Caco-2 (cell line): ENCODE data around the gene RSPH1. TPM values are rescaled to one million over a fixed set of nuclear protein-coding genes. Genes with fewer than 3 reads are reported as not detected.

ENCODE experiments used
- BruUV-seq: library from RNA; stranded (reverse); fragments of 400-500 nt; replicated peaks from 2 replicates; lab custom pipeline; 2021; lab: Mats Ljungman, UMichigan
- CTCF ChIA-PET: fragments of 300-600 bp; sonication (Branson Sonifier 250); formaldehyde crosslinking; loops from one replicate; lab custom pipeline; 2022; ENCODE audit warnings: antibody characterized with exemption; lab: Charles Lee
- POLR2A ChIA-PET: fragments of 300-600 bp; sonication (Branson Sonifier 250); formaldehyde crosslinking; loops from one replicate; lab custom pipeline; 2022; ENCODE audit warnings: antibody characterized with exemption; lab: Charles Lee
- DNase-seq, 2 experiments: peaks; one replicate each; pipeline versions ENCODE4 v3.0.0 to v3.0.0-alpha.2; 2020 to 2022
- H3K27me3 ChIP-seq: replicated peaks from 2 replicates; pipeline ENCODE4 v1.6.0; 2011; ENCODE audit warnings: low read length; ENCODE audit not compliant: control insufficient read depth, insufficient read depth
- H3K36me3 ChIP-seq: 2 replicates; pipeline ENCODE4 v1.5.1; 2011; ENCODE audit warnings: low read length; ENCODE audit not compliant: control insufficient read depth, insufficient read depth
- H3K4me1 ChIP-seq: fragments of 250-450 bp; sonication (Bioruptor Pico); 2 replicates; pipeline ENCODE4 v1.5.1; 2020; ENCODE audit warnings: mild to moderate bottlenecking
- H3K4me3 ChIP-seq: 2 replicates; pipeline ENCODE4 v1.5.1; 2011; ENCODE audit warnings: low read depth, mild to moderate bottlenecking, control low read depth, low read length
- H3K9me3 ChIP-seq: fragments of 250-450 bp; sonication (Bioruptor Pico); 2 replicates; pipeline ENCODE4 v1.5.1; 2020; ENCODE audit warnings: mild to moderate bottlenecking, moderate library complexity
- H3K27ac Mint-ChIP-seq: one replicate; pipeline ENCODE4 v1.8.0; 2022; ENCODE audit warnings: mixed read lengths; ENCODE audit not compliant: unreplicated experiment
- H3K27me3 Mint-ChIP-seq: one replicate; pipeline ENCODE4 v1.8.0; 2022; ENCODE audit warnings: mixed read lengths; ENCODE audit not compliant: insufficient read depth, unreplicated experiment
- H3K36me3 Mint-ChIP-seq: one replicate; pipeline ENCODE4 v1.8.0; 2022; ENCODE audit warnings: mild to moderate bottlenecking, mixed read lengths; ENCODE audit not compliant: insufficient read depth, unreplicated experiment
- H3K4me1 Mint-ChIP-seq: one replicate; pipeline ENCODE4 v1.8.0; 2022; ENCODE audit warnings: low read depth, mixed read lengths; ENCODE audit not compliant: unreplicated experiment
- H3K4me3 Mint-ChIP-seq: one replicate; pipeline ENCODE4 v1.8.0; 2022; ENCODE audit warnings: mild to moderate bottlenecking, moderate library complexity, mixed read lengths; ENCODE audit not compliant: unreplicated experiment
- H3K9me3 Mint-ChIP-seq: one replicate; pipeline ENCODE4 v1.8.0; 2022; ENCODE audit warnings: mixed read lengths; ENCODE audit not compliant: unreplicated experiment
- CTCF ChIP-seq, 2 experiments: fragments of 200-600 bp in 1 of 2; IDR thresholded peaks; 1 replicate in 1 of 2; 2 replicates in 1 of 2; pipeline versions ENCODE4 v1.5.1 to v1.8.0; 2011 to 2022; ENCODE audit warnings: antibody characterized with exemption in 1 of 2, control low read depth in 1 of 2, inconsistent platforms in 1 of 2, low read depth in 1 of 2, low read length in 1 of 2, mild to moderate bottlenecking in 1 of 2, moderate library complexity in 1 of 2; ENCODE audit not compliant: insufficient read depth in 1 of 2, severe bottlenecking in 1 of 2, unreplicated experiment in 1 of 2
- intact Hi-C: fragments of 100-400 bp; cut with micrococcal nuclease; formaldehyde crosslinking; loops from one replicate; pipeline ENCODE4 v1.10.0; 2022; ENCODE audit not compliant: unreplicated experiment
- total RNA-seq: library from RNA; stranded (reverse); gene quantifications from 2 replicates; pipeline ENCODE4 v1.2.3, GENCODE V29; 2022

Gene RSPH1
- total RNA-seq, 1 experiment from 2014 or later, result 0.23 TPM

- ChIA-PET POLR2A (no interaction called here), CTCF (no interaction called here)
- Mint-ChIP-seq H3K4me3 (no peak overlapping the region), H3K4me1 (peaks cover 8% of the 10 kb centered on the region), H3K27ac (no peak overlapping the region), H3K36me3 (peaks cover 5% of the 10 kb centered on the region), H3K9me3 (no peaks in the 10 kb centered on the region), H3K27me3 (no peaks in the 10 kb centered on the region)
- no peak overlapping the region for H3K4me3 ChIP-seq
- H3K36me3 ChIP-seq, result no peaks in the 10 kb centered on the region
- no peak for TF ChIP-seq CTCF (IDR thresholded peaks at IDR 0.05; ENCODE audit: insufficient read depth in 1 of 2, low read depth in 1 of 2, low read length in 1 of 2, severe bottlenecking in 1 of 2, unreplicated experiment in 1 of 2)
- H3K27me3 ChIP-seq, result no peaks in the 10 kb centered on the region
- no TSS peak for BruUV-seq
- H3K9me3 ChIP-seq, result no peaks in the 10 kb centered on the region
- H3K4me1 ChIP-seq, result peaks cover 22% of the 10 kb centered on the region
- DNase-seq, result no peak
- intact Hi-C loops, result no loop called here
Measured at GRCh38 chr21:42518215-42518614, 22.2 kb upstream of the RSPH1 start.

- Histone ChIP-seq H3K9me3 (no peaks in the 10 kb centered on the region), H3K36me3 (no peaks in the 10 kb centered on the region), H3K27me3 (no peaks in the 10 kb centered on the region), H3K4me1 (peaks cover 28% of the 10 kb centered on the region), H3K4me3 (no peak overlapping the region)
- POLR2A ChIA-PET, result no interaction called here
- BruUV-seq, result no TSS peak
- H3K27me3 Mint-ChIP-seq, result no peaks in the 10 kb centered on the region
- intact Hi-C loops, result loop anchor here (2.0 kb wide), 1 partner anchor 57 kb away; no protein-coding TSS in a partner anchor
- CTCF ChIA-PET, result no interaction called here
- peaks cover 8% of the 10 kb centered on the region for H3K4me1 Mint-ChIP-seq
- no peak for TF ChIP-seq CTCF (IDR thresholded peaks at IDR 0.05; ENCODE audit: insufficient read depth in 1 of 2, low read depth in 1 of 2, low read length in 1 of 2, severe bottlenecking in 1 of 2, unreplicated experiment in 1 of 2)
- DNase-seq, result peak in 1 of 2 experiments; percentile 48
- H3K27ac Mint-ChIP-seq, result no peak overlapping the region
- no peaks in the 10 kb centered on the region for H3K9me3 Mint-ChIP-seq
- no peaks in the 10 kb centered on the region for H3K36me3 Mint-ChIP-seq
- H3K4me3 Mint-ChIP-seq, result no peak overlapping the region
Measured at GRCh38 chr21:42515708-42516502, 19.9 kb upstream of the RSPH1 start.

- ChIA-PET POLR2A (no interaction called here), CTCF (no interaction called here)
- peak overlapping the region; percentile 29 for H3K27ac Mint-ChIP-seq
- no TSS peak for BruUV-seq
- Histone ChIP-seq H3K4me1 (peaks cover 28% of the 10 kb centered on the region), H3K4me3 (peak overlapping the region; percentile 76), H3K36me3 (no peaks in the 10 kb centered on the region), H3K27me3 (no peaks in the 10 kb centered on the region), H3K9me3 (no peaks in the 10 kb centered on the region)
- H3K4me3 Mint-ChIP-seq, result peak overlapping the region; percentile 79
- H3K4me1 Mint-ChIP-seq, result peaks cover 18% of the 10 kb centered on the region
- no peak for DNase-seq
- H3K9me3 Mint-ChIP-seq, result no peaks in the 10 kb centered on the region
- no peak for TF ChIP-seq CTCF (IDR thresholded peaks at IDR 0.05; ENCODE audit: insufficient read depth in 1 of 2, low read depth in 1 of 2, low read length in 1 of 2, severe bottlenecking in 1 of 2, unreplicated experiment in 1 of 2)
- intact Hi-C loops, result loop anchor here (2.0 kb wide), 1 partner anchor 56 kb away; no protein-coding TSS in a partner anchor
- H3K27me3 Mint-ChIP-seq, result no peaks in the 10 kb centered on the region
- H3K36me3 Mint-ChIP-seq, result no peaks in the 10 kb centered on the region
Measured at GRCh38 chr21:42514883-42515228, 18.8 kb upstream of the RSPH1 start.
